ENCODE data around the gene ANO7.

The ANO7 gene

GRCh38 chr2:241150660-241151530 is 37.6 kb upstream of the ANO7 start:
- TF ChIP-seq CTCF (IDR thresholded peaks at IDR 0.05; ENCODE audit: insufficient read depth, missing control alignments) = no peak
- FAIRE-seq (no peak), DNase-seq (ENCODE audit: insufficient read length, low spot score) (no peak)

- no peak for TF ChIP-seq CTCF (IDR thresholded peaks at IDR 0.05; ENCODE audit: insufficient read depth, missing control alignments)
- no peak for DNase-seq (ENCODE audit: insufficient read length, low spot score)
- no peak for FAIRE-seq
Observed at GRCh38 chr2:241151934-241152660, 36.4 kb upstream of the ANO7 start.

GRCh38 chr2:241153616-241154015 is 34.9 kb upstream of the ANO7 start:
- TF ChIP-seq CTCF (IDR thresholded peaks at IDR 0.05; ENCODE audit: insufficient read depth, missing control alignments) = no peak
- no peak for FAIRE-seq
- no peak for DNase-seq (ENCODE audit: insufficient read length, low spot score)

GRCh38 chr2:241154915-241155314 is 33.6 kb upstream of the ANO7 start:
- DNase-seq (ENCODE audit: insufficient read length, low spot score) (no peak), FAIRE-seq (no peak)
- TF ChIP-seq CTCF (IDR thresholded peaks at IDR 0.05; ENCODE audit: insufficient read depth, missing control alignments) = no peak

GRCh38 chr2:241155936-241156335 is 32.5 kb upstream of the ANO7 start:
- no peak for TF ChIP-seq CTCF (IDR thresholded peaks at IDR 0.05; ENCODE audit: insufficient read depth, missing control alignments)
- DNase-seq (ENCODE audit: insufficient read length, low spot score) (no peak), FAIRE-seq (no peak)

- FAIRE-seq (no peak), DNase-seq (ENCODE audit: insufficient read length, low spot score) (no peak)
- no peak for TF ChIP-seq CTCF (IDR thresholded peaks at IDR 0.05; ENCODE audit: insufficient read depth, missing control alignments)
Observed at GRCh38 chr2:241156971-241157441, 31.5 kb upstream of the ANO7 start.

Data from D721Med (cell line).